ENCODE measurements around the gene CPD. TPM values are rescaled to one million over a fixed set of nuclear protein-coding genes. Genes with fewer than 3 reads are reported as not detected.

The CPD gene
- total RNA-seq, 4 donors from 2014 or later = 54.6 to 144 (median 104) TPM

DNA sequence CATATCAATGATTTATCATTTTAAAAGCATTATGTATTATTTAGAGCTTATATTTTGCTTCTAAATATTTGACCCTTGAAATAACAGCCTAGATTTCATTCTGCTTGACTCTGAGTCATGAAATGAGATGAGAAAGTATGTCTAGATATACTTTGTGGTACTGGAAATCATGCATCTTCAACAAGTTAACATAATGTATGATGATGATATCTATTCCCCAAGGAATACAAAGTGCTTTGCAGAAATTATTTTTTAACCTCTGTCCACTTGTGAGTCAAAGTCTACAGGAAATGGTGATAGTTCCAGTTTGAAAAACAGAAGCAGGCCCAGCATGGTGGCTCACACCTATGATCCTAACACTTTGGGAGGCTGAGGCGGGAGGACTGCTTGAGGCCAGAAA is 134.6 kb downstream of the CPD start:
- no peak for DNase-seq
- intact Hi-C loops (cut with DNase I; ENCODE audit: low total_unique reads) = no loop called here
- H3K27me3 ChIP-seq = no peaks in the 10 kb centered on the region
- H3K9me3 ChIP-seq = no peaks in the 10 kb centered on the region
- no peak overlapping the region for H3K4me3 ChIP-seq
- TF ChIP-seq, protein P1, sequence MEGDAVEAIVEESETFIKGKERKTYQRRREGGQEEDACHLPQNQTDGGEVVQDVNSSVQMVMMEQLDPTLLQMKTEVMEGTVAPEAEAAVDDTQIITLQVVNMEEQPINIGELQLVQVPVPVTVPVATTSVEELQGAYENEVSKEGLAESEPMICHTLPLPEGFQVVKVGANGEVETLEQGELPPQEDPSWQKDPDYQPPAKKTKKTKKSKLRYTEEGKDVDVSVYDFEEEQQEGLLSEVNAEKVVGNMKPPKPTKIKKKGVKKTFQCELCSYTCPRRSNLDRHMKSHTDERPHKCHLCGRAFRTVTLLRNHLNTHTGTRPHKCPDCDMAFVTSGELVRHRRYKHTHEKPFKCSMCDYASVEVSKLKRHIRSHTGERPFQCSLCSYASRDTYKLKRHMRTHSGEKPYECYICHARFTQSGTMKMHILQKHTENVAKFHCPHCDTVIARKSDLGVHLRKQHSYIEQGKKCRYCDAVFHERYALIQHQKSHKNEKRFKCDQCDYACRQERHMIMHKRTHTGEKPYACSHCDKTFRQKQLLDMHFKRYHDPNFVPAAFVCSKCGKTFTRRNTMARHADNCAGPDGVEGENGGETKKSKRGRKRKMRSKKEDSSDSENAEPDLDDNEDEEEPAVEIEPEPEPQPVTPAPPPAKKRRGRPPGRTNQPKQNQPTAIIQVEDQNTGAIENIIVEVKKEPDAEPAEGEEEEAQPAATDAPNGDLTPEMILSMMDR (IDR thresholded peaks at IDR 0.05) = no peak
- no peak for TF ChIP-seq POLR2A (IDR thresholded peaks at IDR 0.05)
- no peaks in the 10 kb centered on the region for H3K4me1 ChIP-seq
- no peak overlapping the region for H3K27ac ChIP-seq
- no peaks in the 10 kb centered on the region for H3K36me3 ChIP-seq

DNA sequence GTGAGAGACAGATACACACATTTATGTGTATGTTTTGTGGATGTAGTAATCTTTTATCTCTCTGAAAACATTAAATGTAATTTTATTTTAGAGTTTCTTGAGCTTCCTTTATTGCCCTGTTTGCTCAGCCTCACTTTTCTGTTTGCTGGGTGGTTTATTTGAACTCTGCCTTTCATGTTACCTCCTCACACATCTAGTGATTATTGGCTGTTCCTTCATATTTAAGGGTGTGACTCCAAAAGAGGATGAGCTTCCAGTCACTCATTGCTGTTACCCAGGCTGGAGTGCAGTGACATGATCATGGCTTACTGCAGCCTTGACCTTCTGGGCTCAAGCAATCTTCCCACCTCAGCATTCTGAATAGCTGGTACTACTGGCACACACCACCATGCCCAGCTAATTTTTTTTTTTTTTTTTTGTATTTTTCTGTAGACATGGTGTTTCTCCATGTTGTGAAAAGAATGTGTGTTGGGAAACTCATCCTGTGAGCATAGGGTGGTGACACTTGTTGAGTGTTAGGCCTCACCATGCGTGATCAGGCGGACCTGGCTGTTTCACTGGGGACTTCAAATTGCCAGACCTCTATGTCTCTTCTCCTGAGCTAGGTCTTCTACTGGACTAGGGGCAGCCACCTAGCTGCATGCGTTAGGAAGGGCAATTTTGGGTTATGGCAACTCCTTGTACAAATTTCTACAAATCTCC is 136.3 kb downstream of the CPD start:
- TF ChIP-seq, protein P1 (IDR thresholded peaks at IDR 0.05) = no peak
- TF ChIP-seq POLR2A (IDR thresholded peaks at IDR 0.05) = no peak
- intact Hi-C loops (cut with DNase I; ENCODE audit: low total_unique reads) = no loop called here
- Histone ChIP-seq H3K4me1 (peaks cover 0 to 6% of the 10 kb centered on the region in 2 donors), H3K36me3 (no peaks in the 10 kb centered on the region), H3K27me3 (no peaks in the 10 kb centered on the region), H3K4me3 (no peak overlapping the region), H3K27ac (no peak overlapping the region), H3K9me3 (no peaks in the 10 kb centered on the region)
- DNase-seq = no peak

DNA sequence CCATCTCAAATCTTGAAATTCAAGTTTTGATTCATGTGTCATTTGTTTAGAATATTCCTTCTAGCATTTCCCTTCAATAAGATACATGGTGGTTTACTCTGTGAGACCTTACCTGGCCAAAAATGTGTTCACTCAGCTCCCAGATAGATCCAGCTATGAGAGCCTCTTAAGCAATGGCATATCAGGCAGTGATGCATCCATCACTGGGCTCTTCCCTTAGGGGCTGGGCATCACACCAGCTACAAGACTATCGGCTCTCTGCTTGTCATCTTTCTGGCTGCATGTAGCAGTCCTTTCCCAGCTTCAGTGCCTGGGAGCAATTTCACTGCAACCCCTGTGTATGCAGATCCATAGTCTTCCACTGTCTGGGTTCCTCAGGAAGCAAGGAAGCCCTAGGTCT is 139.1 kb downstream of the CPD start:
- H3K9me3 ChIP-seq = no peaks in the 10 kb centered on the region
- H3K27ac ChIP-seq = no peak overlapping the region
- intact Hi-C loops (cut with DNase I; ENCODE audit: low total_unique reads) = no loop called here
- no peak overlapping the region for H3K4me3 ChIP-seq
- H3K36me3 ChIP-seq = no peaks in the 10 kb centered on the region
- H3K4me1 ChIP-seq = peaks cover 0 to 6% of the 10 kb centered on the region in 2 donors
- no peak for DNase-seq
- H3K27me3 ChIP-seq = no peaks in the 10 kb centered on the region
- no peak for TF ChIP-seq POLR2A (IDR thresholded peaks at IDR 0.05)
- TF ChIP-seq, protein P1 (IDR thresholded peaks at IDR 0.05) = no peak

DNA sequence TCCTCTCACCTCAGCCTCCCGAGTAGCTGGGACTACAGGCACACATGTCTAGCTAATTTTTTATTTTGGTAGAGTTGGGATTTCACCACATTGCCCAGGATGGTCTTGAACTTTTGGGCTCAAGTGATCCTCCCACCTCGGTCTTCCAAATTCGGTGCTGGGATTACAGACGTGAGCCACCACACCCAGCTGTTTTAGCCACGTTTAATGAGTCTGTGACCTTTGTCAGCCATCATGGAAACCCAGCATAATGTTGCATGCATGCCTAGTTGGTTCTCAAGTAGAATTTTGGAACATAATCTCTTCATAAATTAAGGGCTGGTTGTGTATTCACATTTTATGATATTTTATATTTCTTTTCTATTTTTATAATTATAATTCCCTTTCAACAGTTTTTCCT is 140.4 kb downstream of the CPD start:
- TF ChIP-seq, protein P1 (IDR thresholded peaks at IDR 0.05) = no peak
- TF ChIP-seq POLR2A (IDR thresholded peaks at IDR 0.05) = no peak
- H3K27ac ChIP-seq = peak overlapping the region; percentile 40 to 59
- no peaks in the 10 kb centered on the region for H3K27me3 ChIP-seq
- H3K4me3 ChIP-seq = no peak overlapping the region
- H3K4me1 ChIP-seq = peaks cover 0 to 6% of the 10 kb centered on the region in 2 donors
- DNase-seq = no peak
- H3K9me3 ChIP-seq = no peaks in the 10 kb centered on the region
- intact Hi-C loops (cut with DNase I; ENCODE audit: low total_unique reads) = no loop called here
- no peaks in the 10 kb centered on the region for H3K36me3 ChIP-seq

Small RNAs within 50 kb of the gene (small RNA-seq; reads per million reads assigned to genes)
- gene RF00019 (not detected), gene RNU6-990P (not detected)

Other genes with a start within 250 kb of the CPD start
- under 1 TPM in 2 of 4 donors, not detected in 2; 0.30 to 0.90 TPM for gene SLC6A4, start 143.2 kb upstream of the CPD start, total RNA-seq
- gene BLMH, start 87.0 kb upstream of the CPD start, total RNA-seq = 10 to 100 TPM; 13.6 to 68.8 (median 33.3) TPM
- gene TMIGD1, start 44.9 kb upstream of the CPD start, total RNA-seq = not detected
- 10 to 100 TPM in 3 of 4 donors, 1 to 10 TPM in 1; 9.4 to 69.7 (median 45.3) TPM for gene GOSR1, start 98.5 kb downstream of the CPD start, total RNA-seq

All from uterus (tissue), 4 donors.